Skin epidermis (tissue), 12 donors: Measurements from ENCODE around the gene LAMA3.

ENCODE experiments used
- H3K27ac ChIP-seq, 21 experiments: fragments of 200-600 bp; sonication (generic) in 11 of 21; one replicate each; pipeline ENCODE4 v1.5.0; 2020; ENCODE audit warnings: mild to moderate bottlenecking in 3 of 21, inconsistent platforms in 2 of 21, moderate library complexity in 2 of 21
- H3K4me3 ChIP-seq, 7 experiments: fragments of 200-600 bp; sonication (generic) in 2 of 7; one replicate each; pipeline ENCODE4 v1.5.0; 2020; ENCODE audit warnings: inconsistent platforms in 2 of 7, mild to moderate bottlenecking in 2 of 7, moderate library complexity in 1 of 7

LAMA3 gene

GRCh38 chr18:24002479-24002878, 313.2 kb downstream of the LAMA3 start:
- Histone ChIP-seq H3K27ac (peak overlapping the region in 4 of 21 experiments; percentile 24 to 64 (median 38)), H3K4me3 (no peak overlapping the region)

GRCh38 chr18:24003288-24003687, 314.0 kb downstream of the LAMA3 start:
- Histone ChIP-seq H3K4me3 (no peak overlapping the region), H3K27ac (peak overlapping the region in 2 of 21 experiments; percentile 37 to 64)

GRCh38 chr18:24003903-24004640, 314.8 kb downstream of the LAMA3 start:
- Histone ChIP-seq H3K27ac (peak overlapping the region in 3 of 21 experiments; percentile 14 to 64 (median 31)), H3K4me3 (no peak overlapping the region)
